HepG2 (cell line): Measurements from ENCODE around the gene TSC22D1. TPM values are rescaled to one million over a fixed set of nuclear protein-coding genes. Genes with fewer than 3 reads are reported as not detected.

Experiments used
- ATM ChIP-seq: fragments of 450-650 bp; IDR thresholded peaks from 2 replicates; pipeline ENCODE4 v1.7.1; 2017; ENCODE audit warnings: mild to moderate bottlenecking, borderline replicate concordance
- DR1 ChIP-seq: sonication (generic); formaldehyde crosslinking; IDR thresholded peaks from 2 replicates; pipeline ENCODE4 v1.8.0; 2021; ENCODE audit warnings: mild to moderate bottlenecking, missing genetic modification reagents, inconsistent platforms
- GATAD2A ChIP-seq: IDR thresholded peaks from 2 replicates; pipeline ENCODE4 v1.6.1; 2016
- GZF1 ChIP-seq: sonication (generic); formaldehyde crosslinking; IDR thresholded peaks from 2 replicates; pipeline ENCODE4 v1.5.1; 2020; ENCODE audit warnings: mild to moderate bottlenecking, missing genetic modification reagents
- HNF4G ChIP-seq, 2 experiments: sonication (generic) in 1 of 2; formaldehyde crosslinking in 1 of 2; IDR thresholded peaks; 2 replicates each; pipeline versions ENCODE4 v1.4.0 to v1.6.1; 2011 to 2020; ENCODE audit warnings: borderline replicate concordance in 2 of 2, low read depth in 2 of 2, mild to moderate bottlenecking in 2 of 2, low read length in 1 of 2, missing genetic modification reagents in 1 of 2, moderate library complexity in 1 of 2
- MED8 ChIP-seq: sonication (generic); formaldehyde crosslinking; IDR thresholded peaks from 2 replicates; pipeline ENCODE4 v1.8.1; 2023; ENCODE audit warnings: mild to moderate bottlenecking, missing genetic modification reagents; ENCODE audit not compliant: insufficient replicate concordance
- PAF1 ChIP-seq: IDR thresholded peaks from 2 replicates; pipeline ENCODE4 v1.6.1; 2016; ENCODE audit warnings: missing genetic modification reagents, missing compliant biosample characterization
- PHF8 ChIP-seq: sonication (generic); formaldehyde crosslinking; IDR thresholded peaks from 2 replicates; pipeline ENCODE4 v1.5.0; 2020; ENCODE audit warnings: missing genetic modification reagents
- SMAD1 ChIP-seq: sonication (generic); formaldehyde crosslinking; IDR thresholded peaks from 2 replicates; pipeline ENCODE4 v1.4.0; 2020; ENCODE audit warnings: missing genetic modification reagents, low read depth, mild to moderate bottlenecking, borderline replicate concordance
- ZNF343 ChIP-seq: sonication (generic); formaldehyde crosslinking; IDR thresholded peaks from 2 replicates; pipeline ENCODE4 v1.4.0; 2020; ENCODE audit warnings: mild to moderate bottlenecking, missing genetic modification reagents
- ZNF484 ChIP-seq: sonication (generic); formaldehyde crosslinking; IDR thresholded peaks from 2 replicates; pipeline ENCODE4 v1.5.1; 2020; ENCODE audit warnings: mild to moderate bottlenecking, low read depth, missing genetic modification reagents, borderline replicate concordance
- ZNF737 ChIP-seq: sonication (generic); formaldehyde crosslinking; IDR thresholded peaks from 2 replicates; pipeline ENCODE4 v1.5.0; 2020; ENCODE audit warnings: missing genetic modification reagents, mild to moderate bottlenecking, borderline replicate concordance
- ZSCAN21 ChIP-seq: sonication (generic); formaldehyde crosslinking; IDR thresholded peaks from 2 replicates; pipeline ENCODE4 v1.8.0; 2022; ENCODE audit warnings: mild to moderate bottlenecking, missing genetic modification reagents, moderate library complexity, borderline replicate concordance
- polyA plus RNA-seq, 8 experiments: library from polyadenylated mRNA; depleted of rRNA in 3 of 8; stranded (reverse) in 7 of 8; unstranded in 1 of 8; fragments of >200 nt; fragmentation: Illumina TruSeq in 4 of 8; extraction: Trizol in 4 of 8; gene quantifications; 2 replicates each; pipeline versions ENCODE4 v1.2.1 to v1.2.3, GENCODE V29; 2011 to 2016; ENCODE audit warnings: low read depth in 4 of 8, missing spikeins in 1 of 8, mixed read lengths in 1 of 8; ENCODE audit not compliant: insufficient read depth in 1 of 8
- total RNA-seq, 5 experiments: library from RNA; depleted of rRNA; stranded (reverse); fragments of >200 nt; fragmentation: Illumina TruSeq; extraction: Trizol; gene quantifications; 2 replicates each; pipeline ENCODE4 v1.2.3, GENCODE V29; 2016; ENCODE audit warnings: low read depth in 1 of 5
- TF ChIP-seq, protein P1 (sequence below): sonication (generic); formaldehyde crosslinking; IDR thresholded peaks from 2 replicates; pipeline ENCODE4 v1.5.0; 2020; ENCODE audit warnings: mild to moderate bottlenecking, missing genetic modification reagents
- TF ChIP-seq, protein P2 (sequence below): sonication (generic); formaldehyde crosslinking; IDR thresholded peaks from 2 replicates; pipeline ENCODE4 v1.8.0; 2022; ENCODE audit warnings: mild to moderate bottlenecking, missing genetic modification reagents, moderate library complexity
- TF ChIP-seq, protein P3 (sequence below): sonication (generic); formaldehyde crosslinking; IDR thresholded peaks from 2 replicates; pipeline ENCODE4 v1.4.0; 2020; ENCODE audit warnings: mild to moderate bottlenecking, low read depth, missing genetic modification reagents
- TF ChIP-seq, protein P4 (sequence below): sonication (generic); formaldehyde crosslinking; conservative IDR thresholded peaks from 2 replicates; pipeline ENCODE4 v1.8.1; 2023; ENCODE audit warnings: missing genetic modification reagents
- TF ChIP-seq, protein P5 (sequence below): sonication (generic); formaldehyde crosslinking; IDR thresholded peaks from 2 replicates; pipeline ENCODE4 v1.8.0; 2022; ENCODE audit warnings: mild to moderate bottlenecking, missing genetic modification reagents
- TF ChIP-seq, protein P6 (sequence below): sonication (generic); formaldehyde crosslinking; IDR thresholded peaks from 2 replicates; pipeline ENCODE4 v1.4.0; 2020; ENCODE audit warnings: missing genetic modification reagents

TSC22D1 gene
- total and polyA plus RNA-seq, 2 of the 13 experiments (the other 11 are each of a cell fraction or from before 2014, with no cell fraction given) = 18.4 to 35.7 TPM

DNA sequence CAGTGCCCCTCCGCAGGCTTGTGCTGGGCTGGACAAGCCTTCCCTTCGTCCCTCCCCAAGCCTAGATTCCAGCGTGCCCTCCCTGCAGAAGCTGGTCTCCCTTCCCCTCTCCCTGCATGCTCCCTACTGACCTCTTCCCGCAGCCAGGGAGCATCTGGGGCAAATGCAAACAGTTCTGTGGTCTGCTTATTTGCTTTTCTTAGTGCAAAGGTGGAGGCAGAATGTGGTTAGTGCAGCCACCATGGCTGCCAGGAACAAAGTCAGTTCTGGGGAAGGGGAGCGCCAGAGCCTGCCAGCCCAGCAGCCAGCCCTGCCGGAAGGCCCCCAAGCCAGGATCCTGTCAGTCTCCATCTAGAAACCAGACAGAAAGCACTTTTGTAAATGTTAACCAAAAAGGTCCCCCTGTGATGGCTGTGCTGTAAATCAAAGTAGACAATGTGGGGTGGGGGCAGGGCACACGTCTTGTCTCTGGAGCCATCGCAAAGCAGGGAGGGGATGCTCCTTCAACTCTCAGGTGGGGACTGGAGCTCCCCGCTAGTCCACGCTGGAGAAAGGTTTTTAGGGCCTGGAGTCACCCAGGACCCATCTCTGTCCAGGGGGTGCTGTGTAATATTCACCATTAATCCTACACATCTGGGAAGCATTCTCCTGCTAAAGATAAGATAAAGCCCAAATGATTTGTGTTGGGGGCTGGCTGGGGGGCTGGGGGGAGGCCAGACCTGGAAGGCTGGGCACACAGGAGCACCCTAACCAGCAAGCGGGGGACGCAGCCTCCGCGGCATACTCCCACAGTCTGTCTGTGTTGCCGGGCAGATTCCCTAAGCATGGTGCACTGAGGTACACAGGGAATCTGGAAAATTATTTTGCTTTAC, 171.6 kb downstream of the TSC22D1 start (continued):
- TF ChIP-seq, protein P1, sequence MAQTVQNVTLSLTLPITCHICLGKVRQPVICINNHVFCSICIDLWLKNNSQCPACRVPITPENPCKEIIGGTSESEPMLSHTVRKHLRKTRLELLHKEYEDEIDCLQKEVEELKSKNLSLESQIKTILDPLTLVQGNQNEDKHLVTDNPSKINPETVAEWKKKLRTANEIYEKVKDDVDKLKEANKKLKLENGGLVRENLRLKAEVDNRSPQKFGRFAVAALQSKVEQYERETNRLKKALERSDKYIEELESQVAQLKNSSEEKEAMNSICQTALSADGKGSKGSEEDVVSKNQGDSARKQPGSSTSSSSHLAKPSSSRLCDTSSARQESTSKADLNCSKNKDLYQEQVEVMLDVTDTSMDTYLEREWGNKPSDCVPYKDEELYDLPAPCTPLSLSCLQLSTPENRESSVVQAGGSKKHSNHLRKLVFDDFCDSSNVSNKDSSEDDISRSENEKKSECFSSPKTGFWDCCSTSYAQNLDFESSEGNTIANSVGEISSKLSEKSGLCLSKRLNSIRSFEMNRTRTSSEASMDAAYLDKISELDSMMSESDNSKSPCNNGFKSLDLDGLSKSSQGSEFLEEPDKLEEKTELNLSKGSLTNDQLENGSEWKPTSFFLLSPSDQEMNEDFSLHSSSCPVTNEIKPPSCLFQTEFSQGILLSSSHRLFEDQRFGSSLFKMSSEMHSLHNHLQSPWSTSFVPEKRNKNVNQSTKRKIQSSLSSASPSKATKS (CRISPR knock-in tag) = no peak
- TF ChIP-seq HNF4G (IDR thresholded peaks at IDR 0.05; ENCODE audit: borderline replicate concordance, low read depth, low read length) (peak; percentile 80), HNF4G (CRISPR knock-in tag; IDR thresholded peaks at IDR 0.05; ENCODE audit: borderline replicate concordance, low read depth) (peak; percentile 92), MED8 (CRISPR knock-in tag) (peak; percentile 90), PHF8 (peak; percentile 75), DR1 (peak; percentile 81; the same call in 1 of the 2 replicates), PAF1 (CRISPR knock-in tag) (no peak), ATM (no peak), ZSCAN21 (CRISPR knock-in tag) (peak; percentile 87), ZNF737 (CRISPR knock-in tag) (no peak), ZNF484 (no peak), ZNF343 (CRISPR knock-in tag) (no peak), SMAD1 (CRISPR knock-in tag) (no peak), GATAD2A (CRISPR knock-in tag) (peak; percentile 92), GZF1 (CRISPR knock-in tag) (no peak)
- TF ChIP-seq, protein P2, sequence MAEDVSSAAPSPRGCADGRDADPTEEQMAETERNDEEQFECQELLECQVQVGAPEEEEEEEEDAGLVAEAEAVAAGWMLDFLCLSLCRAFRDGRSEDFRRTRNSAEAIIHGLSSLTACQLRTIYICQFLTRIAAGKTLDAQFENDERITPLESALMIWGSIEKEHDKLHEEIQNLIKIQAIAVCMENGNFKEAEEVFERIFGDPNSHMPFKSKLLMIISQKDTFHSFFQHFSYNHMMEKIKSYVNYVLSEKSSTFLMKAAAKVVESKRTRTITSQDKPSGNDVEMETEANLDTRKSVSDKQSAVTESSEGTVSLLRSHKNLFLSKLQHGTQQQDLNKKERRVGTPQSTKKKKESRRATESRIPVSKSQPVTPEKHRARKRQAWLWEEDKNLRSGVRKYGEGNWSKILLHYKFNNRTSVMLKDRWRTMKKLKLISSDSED = no peak
- TF ChIP-seq, protein P3, sequence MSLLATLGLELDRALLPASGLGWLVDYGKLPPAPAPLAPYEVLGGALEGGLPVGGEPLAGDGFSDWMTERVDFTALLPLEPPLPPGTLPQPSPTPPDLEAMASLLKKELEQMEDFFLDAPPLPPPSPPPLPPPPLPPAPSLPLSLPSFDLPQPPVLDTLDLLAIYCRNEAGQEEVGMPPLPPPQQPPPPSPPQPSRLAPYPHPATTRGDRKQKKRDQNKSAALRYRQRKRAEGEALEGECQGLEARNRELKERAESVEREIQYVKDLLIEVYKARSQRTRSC = no peak
- TF ChIP-seq, protein P4, sequence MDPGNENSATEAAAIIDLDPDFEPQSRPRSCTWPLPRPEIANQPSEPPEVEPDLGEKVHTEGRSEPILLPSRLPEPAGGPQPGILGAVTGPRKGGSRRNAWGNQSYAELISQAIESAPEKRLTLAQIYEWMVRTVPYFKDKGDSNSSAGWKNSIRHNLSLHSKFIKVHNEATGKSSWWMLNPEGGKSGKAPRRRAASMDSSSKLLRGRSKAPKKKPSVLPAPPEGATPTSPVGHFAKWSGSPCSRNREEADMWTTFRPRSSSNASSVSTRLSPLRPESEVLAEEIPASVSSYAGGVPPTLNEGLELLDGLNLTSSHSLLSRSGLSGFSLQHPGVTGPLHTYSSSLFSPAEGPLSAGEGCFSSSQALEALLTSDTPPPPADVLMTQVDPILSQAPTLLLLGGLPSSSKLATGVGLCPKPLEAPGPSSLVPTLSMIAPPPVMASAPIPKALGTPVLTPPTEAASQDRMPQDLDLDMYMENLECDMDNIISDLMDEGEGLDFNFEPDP (CRISPR knock-in tag) = no peak
- TF ChIP-seq, protein P5, sequence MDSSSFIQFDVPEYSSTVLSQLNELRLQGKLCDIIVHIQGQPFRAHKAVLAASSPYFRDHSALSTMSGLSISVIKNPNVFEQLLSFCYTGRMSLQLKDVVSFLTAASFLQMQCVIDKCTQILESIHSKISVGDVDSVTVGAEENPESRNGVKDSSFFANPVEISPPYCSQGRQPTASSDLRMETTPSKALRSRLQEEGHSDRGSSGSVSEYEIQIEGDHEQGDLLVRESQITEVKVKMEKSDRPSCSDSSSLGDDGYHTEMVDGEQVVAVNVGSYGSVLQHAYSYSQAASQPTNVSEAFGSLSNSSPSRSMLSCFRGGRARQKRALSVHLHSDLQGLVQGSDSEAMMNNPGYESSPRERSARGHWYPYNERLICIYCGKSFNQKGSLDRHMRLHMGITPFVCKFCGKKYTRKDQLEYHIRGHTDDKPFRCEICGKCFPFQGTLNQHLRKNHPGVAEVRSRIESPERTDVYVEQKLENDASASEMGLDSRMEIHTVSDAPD (CRISPR knock-in tag) = peak; percentile 46; the same call in 1 of the 2 replicates
- TF ChIP-seq, protein P6, sequence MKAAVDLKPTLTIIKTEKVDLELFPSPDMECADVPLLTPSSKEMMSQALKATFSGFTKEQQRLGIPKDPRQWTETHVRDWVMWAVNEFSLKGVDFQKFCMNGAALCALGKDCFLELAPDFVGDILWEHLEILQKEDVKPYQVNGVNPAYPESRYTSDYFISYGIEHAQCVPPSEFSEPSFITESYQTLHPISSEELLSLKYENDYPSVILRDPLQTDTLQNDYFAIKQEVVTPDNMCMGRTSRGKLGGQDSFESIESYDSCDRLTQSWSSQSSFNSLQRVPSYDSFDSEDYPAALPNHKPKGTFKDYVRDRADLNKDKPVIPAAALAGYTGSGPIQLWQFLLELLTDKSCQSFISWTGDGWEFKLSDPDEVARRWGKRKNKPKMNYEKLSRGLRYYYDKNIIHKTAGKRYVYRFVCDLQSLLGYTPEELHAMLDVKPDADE (CRISPR knock-in tag) = no peak
